Heart right ventricle (tissue), 16 donors: ENCODE results near the gene DTNBP1. TPM values are rescaled to one million over a fixed set of nuclear protein-coding genes. Genes with fewer than 3 reads are reported as not detected.
A peak's percentile ranks its signal among the peaks of the same experiment; 100 is the strongest.

Experiments used
- ATAC-seq, 8 donors: fragments of 200-7000 bp; cut with Tn5 transposase; one replicate each; pipeline ENCODE4 v1.9.1; 2020; ENCODE audit warnings: mild to moderate bottlenecking in 8 of 8, moderate library complexity in 8 of 8, moderate number of reproducible peaks in 1 of 8
- DNase-seq, 2 donors: peaks; one replicate each; pipeline ENCODE4 v3.0.0-alpha.2; 2020
- H3K27ac ChIP-seq, 10 donors: fragments of 200-600 bp; sonication (generic) in 2 of 10; one replicate each; pipeline versions ENCODE4 v1.5.0 to v1.8.0; 2020 to 2022; ENCODE audit warnings: mild to moderate bottlenecking in 3 of 10
- H3K27me3 ChIP-seq, 7 donors: fragments of 200-600 bp; one replicate each; pipeline ENCODE4 v1.8.0; 2021 to 2022; ENCODE audit warnings: mild to moderate bottlenecking in 2 of 7
- H3K36me3 ChIP-seq, 9 donors: fragments of 200-600 bp; sonication (generic) in 1 of 9; one replicate each; pipeline versions ENCODE4 v1.5.0 to v1.8.0; 2020 to 2022; ENCODE audit warnings: mild to moderate bottlenecking in 2 of 9
- H3K4me1 ChIP-seq, 9 donors: fragments of 200-600 bp; sonication (generic) in 1 of 9; one replicate each; pipeline versions ENCODE4 v1.5.0 to v1.8.0; 2020 to 2022; ENCODE audit warnings: mild to moderate bottlenecking in 4 of 9
- H3K4me3 ChIP-seq, 10 donors: fragments of 200-600 bp; sonication (generic) in 2 of 10; one replicate each; pipeline versions ENCODE4 v1.5.0 to v1.8.0; 2020 to 2022; ENCODE audit warnings: mild to moderate bottlenecking in 7 of 10, moderate library complexity in 2 of 10
- H3K9me3 ChIP-seq, 11 donors: fragments of 200-600 bp in 10 of 11; sonication (generic) in 2 of 11; one replicate each; pipeline versions ENCODE4 v1.5.0 to v1.8.0; 2013 to 2022; ENCODE audit warnings: mild to moderate bottlenecking in 2 of 11, control low read depth in 1 of 11, moderate library complexity in 1 of 11
- CTCF ChIP-seq, 9 donors: fragments of 200-600 bp; sonication (generic) in 2 of 9; IDR thresholded peaks; one replicate each; pipeline versions ENCODE4 v1.5.0 to v1.8.0; 2021 to 2022; ENCODE audit warnings: antibody characterized with exemption in 9 of 9, mild to moderate bottlenecking in 5 of 9, moderate library complexity in 1 of 9
- WGBS, 2 donors: extraction: QIAGEN DNeasy Blood & Tissue Kit; methylation state at CpG; one replicate each; pipeline ENCODE4 v1.1.7; 2013; ENCODE audit warnings: inconsistent platforms in 1 of 2; 5-methylcytosine and 5-hydroxymethylcytosine counted together
- intact Hi-C, 10 donors: fragments of 100-400 bp; cut with DNase I; formaldehyde crosslinking; loops; one replicate each; pipeline versions ENCODE4 v1.11.1 to v1.14.2; 2022
- polyA plus RNA-seq, 2 donors: library from polyadenylated mRNA; stranded (reverse); fragments of 200-250 nt; gene quantifications; one replicate each; pipeline ENCODE4 v1.2.3, GENCODE V29; 2013
- total RNA-seq, 10 donors: library from RNA; stranded (reverse); fragmentation: NEBNext Ultra II Directional in 3 of 10; extraction: Animal tissue kit (Norgen Biotek cat#: 25700) in 3 of 10; gene quantifications; one replicate each; pipeline versions ENCODE4 v1.2.1 to v1.2.4, GENCODE V29; 2021 to 2023
- donor health status: Arrhythmogenic right ventricular cardiomyopathy.
- donor health status: ischemic (EF 13 %, LVEDD 7.1; RV severe dilation, severe dysfunction).
- donor health status: healthy with polysubstance abuse.
- donor health status: DM: no; HTN: yes; CAD: no.
- donor health status: DM: no; HTN: no; CAD: no.
- donor health status: ischemic (EF 25% LVEDD 6.9; RV normal size, moderate dysfunction).
- donor health status: ischemic (EF 25% LVEDD 5.7; RV mildly dilated, moderate dysfunction).
- donor health status: healthy.
- donor health status: DM: yes; HTN: yes; CAD: no.
- donor health status: Ischemic cardiomyopathy.
- donor health status: ischemic (EF 35%, LVEDD 5.7; RV mildly dilated, moderate dysfunction).
- donor health status: nonischemic (EF 11% LVEDD 7.7; RV severe dilation, severe dysfunction).
- donor health status: DM: yes; HTN: yes; CAD: no.
- donor health status: PGD.
- donor health status: ischemic (EF 29% LVEDD 5.4; RV normal size, mild dysfunction).
- donor health status: nonischemic (EF 23%, LVEDD 6.1; RV moderate dilation, normal function).

Gene DTNBP1
- total and polyA plus RNA-seq, 12 donors = 5.0 to 27.5 (median 18.4) TPM

DNA sequence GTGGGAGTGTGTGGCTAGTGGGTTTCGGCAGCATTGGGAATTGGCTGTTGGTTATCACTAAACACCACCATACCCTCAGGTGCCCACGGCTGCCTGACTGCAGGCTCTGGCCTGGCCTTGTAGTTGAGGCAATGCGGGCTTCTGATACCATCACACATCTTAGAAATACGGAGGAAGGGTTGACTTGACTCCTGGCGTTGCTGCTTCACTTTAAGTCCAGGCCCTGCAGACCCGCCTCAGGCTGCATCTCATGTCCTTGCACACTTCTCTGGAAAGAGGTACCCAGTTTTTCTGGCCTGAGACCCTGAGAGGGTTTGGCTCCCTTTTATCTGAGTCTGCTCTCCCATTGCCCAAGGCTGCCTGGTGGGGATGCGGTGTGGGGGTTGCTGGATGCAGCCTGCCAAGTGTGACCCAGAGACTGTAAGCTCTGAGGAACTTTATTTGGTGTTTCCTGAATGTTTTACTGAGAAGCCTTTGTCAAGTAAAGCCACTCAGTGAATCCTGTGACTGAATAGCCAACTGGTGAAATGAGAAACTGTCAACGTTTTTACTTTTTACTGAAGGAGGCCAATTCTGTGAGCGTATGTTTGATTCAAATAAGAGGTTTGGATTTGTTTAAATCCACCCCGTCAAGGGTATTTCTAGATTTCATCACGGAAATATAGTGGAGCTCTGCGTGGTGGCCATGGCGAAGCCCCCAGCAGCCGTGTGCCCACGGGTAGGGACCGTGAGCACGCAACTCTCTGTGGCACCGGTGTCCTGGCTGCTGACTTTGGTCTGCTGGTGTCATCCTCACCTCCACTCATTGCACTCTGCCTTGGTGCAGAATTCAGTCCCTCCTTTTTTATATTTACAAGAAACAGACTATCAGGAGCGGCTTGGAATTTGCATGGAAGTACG lies 160.1 kb downstream of the DTNBP1 start:
- no peaks in the 10 kb centered on the region for H3K27me3 ChIP-seq
- H3K27ac ChIP-seq = peak overlapping the region in 8 of 10 donors; percentile 9 to 60 (median 38)
- DNase-seq (no peak), ATAC-seq (no peak)
- no peak for TF ChIP-seq CTCF (IDR thresholded peaks at IDR 0.05)
- intact Hi-C loops = loop anchor here in 6 of 10 donors (5.0 to 10.0 kb wide), 6 partner anchors 112 to 1378 kb away; partner anchors contain the start of gene JARID2 (in 2 of the 6)
- H3K4me3 ChIP-seq = no peak overlapping the region
- 86 to 90% methylated on average over 20 of the region's 20 CpGs for WGBS, 2 donors
- H3K36me3 ChIP-seq = peaks cover 0 to 76% (median 0%) of the 10 kb centered on the region in 9 donors
- H3K4me1 ChIP-seq = peaks cover 15 to 67% (median 51%) of the 10 kb centered on the region in 9 donors
- no peaks in the 10 kb centered on the region for H3K9me3 ChIP-seq

- 33 to 38% methylated on average over 19 of the region's 19 CpGs for WGBS, 2 donors
- TF ChIP-seq CTCF (IDR thresholded peaks at IDR 0.05) = no peak
- Histone ChIP-seq H3K27me3 (no peaks in the 10 kb centered on the region), H3K36me3 (peaks cover 0 to 76% (median 3%) of the 10 kb centered on the region in 9 donors), H3K4me3 (no peak overlapping the region), H3K27ac (peak overlapping the region in 8 of 10 donors; percentile 9 to 60 (median 38)), H3K4me1 (peaks cover 15 to 67% (median 51%) of the 10 kb centered on the region in 9 donors), H3K9me3 (no peaks in the 10 kb centered on the region)
- ATAC-seq = peak in 2 of 8 donors; percentile 3 to 28
- intact Hi-C loops = loop anchor here in 6 of 10 donors (5.0 to 10.0 kb wide), 6 partner anchors 113 to 1377 kb away; partner anchors contain the start of gene JARID2 (in 2 of the 6)
- peak; percentile 42 to 56 for DNase-seq
These were observed 160.9 kb downstream of the DTNBP1 start for GRCh38 chr6:15501826-15502445.

DNA sequence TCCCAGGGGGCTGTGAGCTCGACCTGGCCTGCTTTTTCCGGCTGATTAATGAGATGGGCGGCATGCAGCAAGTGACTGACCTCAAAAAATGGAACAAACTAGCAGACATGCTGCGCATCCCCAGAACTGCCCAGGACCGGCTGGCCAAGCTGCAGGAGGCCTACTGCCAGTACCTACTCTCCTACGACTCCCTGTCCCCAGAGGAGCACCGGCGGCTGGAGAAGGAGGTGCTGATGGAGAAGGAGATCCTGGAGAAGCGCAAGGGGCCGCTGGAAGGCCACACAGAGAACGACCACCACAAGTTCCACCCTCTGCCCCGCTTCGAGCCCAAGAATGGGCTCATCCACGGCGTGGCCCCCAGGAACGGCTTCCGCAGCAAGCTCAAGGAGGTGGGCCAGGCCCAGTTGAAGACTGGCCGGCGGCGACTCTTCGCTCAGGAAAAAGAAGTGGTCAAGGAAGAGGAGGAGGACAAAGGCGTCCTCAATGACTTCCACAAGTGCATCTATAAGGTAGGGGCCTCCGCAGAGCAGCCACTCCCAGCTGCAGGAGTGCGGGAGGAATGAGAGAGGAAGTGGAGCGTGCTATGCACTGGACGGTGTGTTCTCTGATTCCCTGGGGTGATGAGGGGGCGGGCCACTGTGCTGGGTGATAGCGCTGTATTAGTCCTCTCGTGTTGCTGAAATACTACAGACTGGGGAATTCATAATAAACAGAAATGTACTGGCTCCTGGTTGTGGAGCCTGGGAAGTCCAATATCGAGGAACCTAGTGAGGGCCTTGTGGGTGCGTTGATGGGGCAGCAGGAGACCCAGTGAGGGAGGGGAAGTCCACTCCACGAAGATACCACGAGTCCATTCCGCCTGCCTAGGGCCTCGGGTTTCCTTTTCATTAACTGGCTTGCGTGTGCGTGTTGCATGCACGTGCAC lies 161.7 kb downstream of the DTNBP1 start:
- H3K4me1 ChIP-seq = peaks cover 15 to 64% (median 45%) of the 10 kb centered on the region in 9 donors
- ATAC-seq = no peak
- DNase-seq = no peak
- H3K27ac ChIP-seq = peak overlapping the region in 4 of 10 donors; percentile 49 to 60 (median 52)
- 77 to 89% methylated on average over 38 of the region's 38 CpGs for WGBS, 2 donors
- H3K9me3 ChIP-seq = no peaks in the 10 kb centered on the region
- peaks cover 0 to 79% (median 8%) of the 10 kb centered on the region in 9 donors for H3K36me3 ChIP-seq
- no peak for TF ChIP-seq CTCF (IDR thresholded peaks at IDR 0.05)
- no peak overlapping the region for H3K4me3 ChIP-seq
- H3K27me3 ChIP-seq = no peaks in the 10 kb centered on the region
- intact Hi-C loops = loop anchor here in 6 of 10 donors (5.0 to 10.0 kb wide), 6 partner anchors 114 to 1376 kb away; partner anchors contain the start of gene JARID2 (in 2 of the 6)
